Colonic mucosa (tissue), 4 donors: Measurements from ENCODE around the gene INPP5A. TPM values are rescaled to one million over a fixed set of nuclear protein-coding genes. Genes with fewer than 3 reads are reported as not detected.

Source experiments
- DNase-seq: peaks from one replicate; pipeline ENCODE4 v3.0.0-alpha.2; 2020
- H3K27ac ChIP-seq: fragments of 200-600 bp; one replicate; pipeline ENCODE4 v1.8.0; 2021
- H3K27me3 ChIP-seq: fragments of 200-600 bp; one replicate; pipeline ENCODE4 v1.8.0; 2021
- H3K36me3 ChIP-seq: fragments of 200-600 bp; one replicate; pipeline ENCODE4 v1.8.0; 2021
- H3K4me1 ChIP-seq: fragments of 200-600 bp; one replicate; pipeline ENCODE4 v1.8.0; 2021; ENCODE audit warnings: mild to moderate bottlenecking
- H3K4me3 ChIP-seq: fragments of 200-600 bp; one replicate; pipeline ENCODE4 v1.8.0; 2021
- H3K9ac ChIP-seq, 2 donors: one replicate each; pipeline ENCODE4 v1.7.0; 2013; ENCODE audit warnings: control low read depth in 2 of 2, low read depth in 2 of 2, low read length in 2 of 2
- H3K9me3 ChIP-seq: fragments of 200-600 bp; one replicate; pipeline ENCODE4 v1.8.0; 2021
- intact Hi-C: fragments of 100-400 bp; cut with DNase I; formaldehyde crosslinking; loops from one replicate; pipeline ENCODE4 v1.14.1; 2022
- total RNA-seq, 2 donors: library from RNA; stranded (reverse); fragmentation: NEBNext Ultra II Directional in 1 of 2; extraction: Animal tissue kit (Norgen Biotek cat#: 25700) in 1 of 2; gene quantifications; one replicate each; pipeline ENCODE4 v1.2.1, GENCODE V29; 2021
- TF ChIP-seq, protein P1 (sequence below): fragments of 200-600 bp; IDR thresholded peaks from one replicate; pipeline ENCODE4 v1.8.0; 2022; ENCODE audit warnings: antibody characterized with exemption, mild to moderate bottlenecking
- donor health status: healthy.
- donor health status: DM: no; HTN: no; CAD: no.
- donor health status: DM: no; HTN: no; CAD: no.

The INPP5A gene
- total RNA-seq, 2 donors from 2014 or later: 29.9 to 41.5 TPM

DNA sequence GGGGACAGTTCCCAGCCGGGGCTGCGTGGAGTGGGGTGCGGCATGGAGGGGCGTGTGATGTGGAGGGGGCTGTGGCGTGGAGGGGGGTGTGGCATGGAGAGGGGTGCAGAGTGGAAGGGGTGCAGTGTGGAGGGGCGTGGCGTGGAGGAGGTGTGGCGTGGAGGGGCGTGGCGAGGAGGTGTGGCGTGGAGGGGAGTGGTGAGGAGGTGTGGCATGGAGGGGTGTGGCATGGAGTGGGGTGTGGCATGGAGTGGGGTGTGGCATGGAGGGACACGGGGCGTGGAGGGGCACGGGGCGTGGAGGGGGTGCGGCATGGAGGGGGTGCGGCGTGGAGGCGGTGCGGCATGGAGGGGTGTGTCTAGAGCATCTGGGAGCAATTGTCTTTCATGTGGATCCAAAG, 214.8 kb downstream of the INPP5A start:
- DNase-seq: no peak
- intact Hi-C loops: no loop called here
- TF ChIP-seq, protein P1, sequence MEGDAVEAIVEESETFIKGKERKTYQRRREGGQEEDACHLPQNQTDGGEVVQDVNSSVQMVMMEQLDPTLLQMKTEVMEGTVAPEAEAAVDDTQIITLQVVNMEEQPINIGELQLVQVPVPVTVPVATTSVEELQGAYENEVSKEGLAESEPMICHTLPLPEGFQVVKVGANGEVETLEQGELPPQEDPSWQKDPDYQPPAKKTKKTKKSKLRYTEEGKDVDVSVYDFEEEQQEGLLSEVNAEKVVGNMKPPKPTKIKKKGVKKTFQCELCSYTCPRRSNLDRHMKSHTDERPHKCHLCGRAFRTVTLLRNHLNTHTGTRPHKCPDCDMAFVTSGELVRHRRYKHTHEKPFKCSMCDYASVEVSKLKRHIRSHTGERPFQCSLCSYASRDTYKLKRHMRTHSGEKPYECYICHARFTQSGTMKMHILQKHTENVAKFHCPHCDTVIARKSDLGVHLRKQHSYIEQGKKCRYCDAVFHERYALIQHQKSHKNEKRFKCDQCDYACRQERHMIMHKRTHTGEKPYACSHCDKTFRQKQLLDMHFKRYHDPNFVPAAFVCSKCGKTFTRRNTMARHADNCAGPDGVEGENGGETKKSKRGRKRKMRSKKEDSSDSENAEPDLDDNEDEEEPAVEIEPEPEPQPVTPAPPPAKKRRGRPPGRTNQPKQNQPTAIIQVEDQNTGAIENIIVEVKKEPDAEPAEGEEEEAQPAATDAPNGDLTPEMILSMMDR: no peak
- Histone ChIP-seq H3K36me3 (no peaks in the 10 kb centered on the region), H3K4me1 (no peaks in the 10 kb centered on the region), H3K27ac (no peak overlapping the region), H3K27me3 (no peaks in the 10 kb centered on the region), H3K9me3 (no peaks in the 10 kb centered on the region), H3K9ac (no peak overlapping the region), H3K4me3 (no peak overlapping the region)

DNA sequence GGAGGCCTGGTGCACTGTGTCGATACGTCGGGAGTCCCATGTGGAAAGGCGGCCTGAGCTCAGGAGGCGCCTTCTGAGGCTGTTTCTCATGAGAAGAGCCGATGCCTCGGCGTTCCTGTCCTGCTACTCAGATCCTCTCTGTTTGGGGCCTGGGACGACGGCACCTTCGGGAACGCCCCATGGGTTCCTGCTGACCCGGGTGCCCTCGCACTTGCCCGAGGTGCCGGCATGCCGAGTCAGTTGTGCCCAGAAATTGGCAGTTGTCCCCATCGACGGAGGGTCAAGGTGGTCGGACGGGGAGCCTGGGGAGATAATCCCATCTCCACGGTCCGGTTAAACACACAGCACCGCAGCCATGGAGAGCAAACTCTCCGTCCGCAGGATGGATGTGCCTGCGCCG, 215.4 kb downstream of the INPP5A start:
- Histone ChIP-seq H3K27ac (no peak overlapping the region), H3K4me1 (no peaks in the 10 kb centered on the region), H3K4me3 (no peak overlapping the region), H3K27me3 (no peaks in the 10 kb centered on the region), H3K9me3 (no peaks in the 10 kb centered on the region), H3K36me3 (no peaks in the 10 kb centered on the region), H3K9ac (no peak overlapping the region)
- TF ChIP-seq, protein P1: no peak
- intact Hi-C loops: no loop called here
- DNase-seq: no peak

DNA sequence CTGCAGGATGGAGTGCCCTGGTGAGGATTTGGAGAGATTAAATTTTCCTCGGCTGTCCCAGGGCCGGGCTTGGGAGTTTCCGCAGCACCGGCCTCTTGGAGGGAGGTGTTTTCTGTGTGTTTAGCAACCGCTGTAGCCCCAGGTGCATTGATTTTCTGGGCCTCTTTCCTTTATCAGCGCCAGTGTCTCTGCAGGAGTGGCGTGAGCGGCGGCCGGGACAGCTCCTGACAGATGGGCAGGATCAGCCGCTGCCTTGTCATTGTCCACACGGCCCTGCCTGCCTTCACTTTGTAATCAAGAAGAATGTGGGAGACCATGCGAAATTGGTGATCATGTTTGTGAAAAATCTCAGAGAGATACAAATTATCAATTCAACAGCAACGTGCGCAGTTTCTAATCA, 216.0 kb downstream of the INPP5A start:
- H3K27ac ChIP-seq: no peak overlapping the region

DNA sequence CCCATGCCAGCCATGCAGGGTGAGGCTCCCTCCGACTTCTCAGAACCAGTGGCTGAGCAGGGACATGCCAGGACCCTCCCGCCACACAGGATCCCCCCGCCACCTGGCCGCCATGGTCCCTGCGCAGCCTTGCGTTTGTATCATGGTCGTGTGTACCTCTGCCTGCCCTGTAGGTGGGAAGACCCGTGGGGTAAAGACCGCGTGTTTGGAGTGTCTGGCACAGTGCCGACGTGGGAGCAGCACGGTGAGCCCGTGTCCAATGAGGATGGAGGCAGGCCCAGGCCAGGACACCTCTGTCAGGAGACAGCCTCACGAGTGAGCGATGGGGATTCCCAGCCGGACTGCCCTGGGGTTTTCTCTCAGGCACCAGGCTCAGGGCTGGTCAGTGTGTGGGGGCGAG, 216.5 kb downstream of the INPP5A start:
- no peak overlapping the region for H3K27ac ChIP-seq
- no peak overlapping the region for H3K9ac ChIP-seq
- no peaks in the 10 kb centered on the region for H3K36me3 ChIP-seq
- no peaks in the 10 kb centered on the region for H3K27me3 ChIP-seq
- no peaks in the 10 kb centered on the region for H3K4me1 ChIP-seq
- intact Hi-C loops: no loop called here
- no peak overlapping the region for H3K4me3 ChIP-seq
- no peaks in the 10 kb centered on the region for H3K9me3 ChIP-seq
- TF ChIP-seq, protein P1: no peak
- DNase-seq: no peak

More for the DNA sequence above, 216.0 kb downstream of the INPP5A start:
- intact Hi-C loops: no loop called here
- no peaks in the 10 kb centered on the region for H3K27me3 ChIP-seq
- no peak overlapping the region for H3K9ac ChIP-seq
- no peaks in the 10 kb centered on the region for H3K36me3 ChIP-seq
- no peak overlapping the region for H3K4me3 ChIP-seq
- H3K9me3 ChIP-seq: no peaks in the 10 kb centered on the region
- H3K4me1 ChIP-seq: no peaks in the 10 kb centered on the region
- TF ChIP-seq, protein P1: no peak
- no peak for DNase-seq

DNA sequence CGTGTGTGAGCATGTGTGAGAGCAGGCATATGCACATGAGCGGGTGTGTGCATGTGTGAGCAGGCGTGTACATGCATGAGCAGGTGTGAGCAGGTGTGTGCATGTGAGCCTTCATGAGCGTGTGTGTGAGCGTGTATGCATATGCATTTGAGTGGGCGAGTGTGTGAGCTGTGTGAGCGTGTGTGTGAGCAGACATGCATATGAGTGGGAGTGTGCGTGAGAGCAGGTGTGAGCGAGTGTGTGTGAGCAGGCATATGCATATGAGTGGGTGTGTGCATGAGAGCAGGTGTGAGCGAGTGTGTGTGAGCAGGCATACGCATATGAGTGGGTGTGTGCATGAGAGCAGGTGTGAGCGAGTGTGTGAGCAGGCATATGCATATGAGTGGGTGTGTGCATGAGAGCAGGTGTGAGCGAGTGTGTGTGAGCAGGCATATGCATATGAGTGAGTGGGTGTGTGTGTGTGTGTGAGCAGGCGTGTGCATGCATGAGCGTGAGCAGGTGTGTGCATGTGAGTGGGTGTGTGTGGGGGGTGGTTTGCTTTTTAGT, 217.7 kb downstream of the INPP5A start:
- no peak overlapping the region for H3K27ac ChIP-seq
- no peaks in the 10 kb centered on the region for H3K9me3 ChIP-seq
- intact Hi-C loops: no loop called here
- H3K4me1 ChIP-seq: no peaks in the 10 kb centered on the region
- DNase-seq: no peak
- TF ChIP-seq, protein P1: no peak
- no peaks in the 10 kb centered on the region for H3K36me3 ChIP-seq
- H3K27me3 ChIP-seq: no peaks in the 10 kb centered on the region
- no peak overlapping the region for H3K4me3 ChIP-seq
- no peak overlapping the region for H3K9ac ChIP-seq
